NCI-H128 (cell line): ENCODE measurements around the gene SYNJ1.
"Not testable (repeated sequence)": the region's sequence is repeated elsewhere in the genome, so short reads cannot be mapped to it uniquely, and the experiment has no call there.

Source experiments
- DNase-seq: peaks from one replicate; lab custom pipeline; 2025; ENCODE audit not compliant: unreplicated experiment; lab: John Stamatoyannopoulos, UW

The SYNJ1 gene

GRCh38 chr21:32626621-32627196, 101.1 kb downstream of the SYNJ1 start:
- DNase-seq: no peak

- DNase-seq: not testable (repeated sequence)
Measured at GRCh38 chr21:32618218-32618617, 109.6 kb downstream of the SYNJ1 start.

- no peak for DNase-seq
Measured at GRCh38 chr21:32613436-32614043, 114.3 kb downstream of the SYNJ1 start.

GRCh38 chr21:32612999-32613337, 114.8 kb downstream of the SYNJ1 start:
- DNase-seq: no peak

- DNase-seq: peak; percentile 62
Measured at GRCh38 chr21:32612075-32612998, 115.5 kb downstream of the SYNJ1 start, which contains the start of gene CFAP298. Gene CFAP298 (minus strand): TSS chr21:32612377. CDS start chr21:32612243, 134 bp downstream.

- DNase-seq: peak; percentile 6
Measured at GRCh38 chr21:32611471-32611997, 116.3 kb downstream of the SYNJ1 start.

- not testable (repeated sequence) for DNase-seq
Measured at GRCh38 chr21:32610940-32611339, 116.9 kb downstream of the SYNJ1 start.

GRCh38 chr21:32608851-32609250, 119.0 kb downstream of the SYNJ1 start:
- no peak for DNase-seq

GRCh38 chr21:32605469-32605868, 122.3 kb downstream of the SYNJ1 start:
- DNase-seq: no peak

GRCh38 chr21:32604464-32604863, 123.3 kb downstream of the SYNJ1 start:
- DNase-seq: peak; percentile 82

GRCh38 chr21:32603131-32603530, 124.7 kb downstream of the SYNJ1 start:
- no peak for DNase-seq

- DNase-seq: no peak
Measured at GRCh38 chr21:32602099-32602498, 125.7 kb downstream of the SYNJ1 start.

GRCh38 chr21:32599526-32599925, 128.3 kb downstream of the SYNJ1 start:
- no peak for DNase-seq

GRCh38 chr21:32599091-32599490, 128.7 kb downstream of the SYNJ1 start:
- no peak for DNase-seq

- DNase-seq: no peak
Measured at GRCh38 chr21:32597205-32597604, 130.6 kb downstream of the SYNJ1 start.

- no peak for DNase-seq
Measured at GRCh38 chr21:32595431-32595830, 132.4 kb downstream of the SYNJ1 start.

GRCh38 chr21:32593690-32594089, 134.1 kb downstream of the SYNJ1 start:
- DNase-seq: no peak

GRCh38 chr21:32592929-32593502, 134.8 kb downstream of the SYNJ1 start:
- DNase-seq: no peak

GRCh38 chr21:32590130-32590529, 137.7 kb downstream of the SYNJ1 start:
- no peak for DNase-seq

- DNase-seq: no peak
Measured at GRCh38 chr21:32587651-32588050, 140.2 kb downstream of the SYNJ1 start.

- no peak for DNase-seq
Measured at GRCh38 chr21:32587120-32587519, 140.7 kb downstream of the SYNJ1 start.
